Mesenchymal stem cell (in vitro differentiated cells and primary cell): ENCODE measurements around the gene NID1.

Experiments
- DNase-seq: peaks from one replicate; pipeline ENCODE4 v3.0.0-alpha.2; 2013
- H2AFZ ChIP-seq: one replicate; pipeline ENCODE4 v1.6.1; 2013; ENCODE audit warnings: low read depth, mild to moderate bottlenecking, control low read depth, inconsistent platforms, low read length, moderate library complexity
- H2AK5ac ChIP-seq: 2 replicates; pipeline ENCODE4 v1.6.1; 2013; ENCODE audit warnings: low read length, moderate library complexity, mild to moderate bottlenecking, inconsistent platforms; ENCODE audit not compliant: severe bottlenecking
- H2BK120ac ChIP-seq: one replicate; pipeline ENCODE4 v1.6.1; 2013; ENCODE audit warnings: low read depth, mild to moderate bottlenecking, inconsistent platforms, low read length, moderate library complexity
- H2BK12ac ChIP-seq, 2 experiments: one replicate each; pipeline ENCODE4 v1.6.1; 2013; ENCODE audit warnings: inconsistent platforms in 2 of 2, low read length in 2 of 2, mild to moderate bottlenecking in 2 of 2, moderate library complexity in 2 of 2, control low read depth in 1 of 2
- H2BK15ac ChIP-seq: one replicate; pipeline ENCODE4 v1.6.1; 2013; ENCODE audit warnings: mild to moderate bottlenecking, low read depth, inconsistent platforms; ENCODE audit not compliant: poor library complexity, severe bottlenecking
- H2BK5ac ChIP-seq: 2 replicates; pipeline ENCODE4 v1.6.1; 2013; ENCODE audit warnings: low read depth, mild to moderate bottlenecking, low read length, control low read depth, inconsistent platforms; ENCODE audit not compliant: poor library complexity, severe bottlenecking
- H3K14ac ChIP-seq, 2 experiments: one replicate each; pipeline ENCODE4 v1.6.1; 2013; ENCODE audit warnings: inconsistent platforms in 2 of 2, low read length in 2 of 2, control low read depth in 1 of 2, mild to moderate bottlenecking in 1 of 2, moderate library complexity in 1 of 2
- H3K18ac ChIP-seq, 2 experiments: one replicate each; pipeline ENCODE4 v1.6.1; 2013; ENCODE audit warnings: inconsistent platforms in 2 of 2, low read length in 2 of 2, control low read depth in 1 of 2, low read depth in 1 of 2, mild to moderate bottlenecking in 1 of 2
- H3K23ac ChIP-seq, 2 experiments: one replicate each; pipeline ENCODE4 v1.6.1; 2013; ENCODE audit warnings: inconsistent platforms in 2 of 2, low read length in 2 of 2, mild to moderate bottlenecking in 2 of 2, moderate library complexity in 2 of 2, control low read depth in 1 of 2
- H3K27ac ChIP-seq: 2 replicates; pipeline ENCODE4 v1.5.1; 2013; ENCODE audit warnings: mild to moderate bottlenecking, moderate library complexity, low read length, control low read depth, inconsistent platforms; ENCODE audit not compliant: poor library complexity, severe bottlenecking
- H3K27me3 ChIP-seq, 2 experiments: 2 replicates each; pipeline versions ENCODE4 v1.6.1 to v1.7.0; 2013; ENCODE audit warnings: low read length in 2 of 2, mild to moderate bottlenecking in 2 of 2, moderate library complexity in 2 of 2, control low read depth in 1 of 2, inconsistent platforms in 1 of 2; ENCODE audit not compliant: control insufficient read depth in 1 of 2, insufficient read depth in 1 of 2
- H3K36me3 ChIP-seq, 2 experiments: 2 replicates each; pipeline versions ENCODE4 v1.6.1 to v1.7.0; 2013; ENCODE audit warnings: low read length in 2 of 2, control low read depth in 1 of 2, inconsistent platforms in 1 of 2, low read depth in 1 of 2, mild to moderate bottlenecking in 1 of 2; ENCODE audit not compliant: insufficient read depth in 2 of 2, control insufficient read depth in 1 of 2
- H3K4ac ChIP-seq, 2 experiments: one replicate each; pipeline ENCODE4 v1.6.1; 2013; ENCODE audit warnings: inconsistent platforms in 2 of 2, low read length in 2 of 2, mild to moderate bottlenecking in 2 of 2, moderate library complexity in 2 of 2, control low read depth in 1 of 2, low read depth in 1 of 2
- H3K4me1 ChIP-seq: 2 replicates; pipeline ENCODE4 v1.6.1; 2013; ENCODE audit warnings: low read depth, low read length, control low read depth; ENCODE audit not compliant: control insufficient read depth, insufficient read depth
- H3K4me2 ChIP-seq: 2 replicates; pipeline ENCODE4 v1.6.1; 2013; ENCODE audit warnings: low read length, mild to moderate bottlenecking, inconsistent platforms; ENCODE audit not compliant: poor library complexity, severe bottlenecking
- H3K4me3 ChIP-seq, 2 experiments: 2 replicates each; pipeline versions ENCODE4 v1.5.1 to v1.7.0; 2013; ENCODE audit warnings: low read length in 2 of 2, mild to moderate bottlenecking in 2 of 2, control low read depth in 1 of 2, low read depth in 1 of 2; ENCODE audit not compliant: insufficient read depth in 1 of 2
- H3K79me1 ChIP-seq: replicated peaks from 2 replicates; pipeline ENCODE4 v1.6.1; 2013; ENCODE audit warnings: mild to moderate bottlenecking, control low read depth, low read length, inconsistent platforms; ENCODE audit not compliant: poor library complexity, severe bottlenecking
- H3K9ac ChIP-seq: 2 replicates; pipeline ENCODE4 v1.7.0; 2013; ENCODE audit warnings: mild to moderate bottlenecking, low read length, moderate library complexity
- H3K9me3 ChIP-seq: 2 replicates; pipeline ENCODE4 v1.7.0; 2013; ENCODE audit warnings: mild to moderate bottlenecking, low read length; ENCODE audit not compliant: control insufficient read depth
- H4K8ac ChIP-seq: one replicate; pipeline ENCODE4 v1.6.1; 2013; ENCODE audit warnings: inconsistent platforms, mild to moderate bottlenecking, low read length, moderate library complexity
- H4K91ac ChIP-seq: one replicate; pipeline ENCODE4 v1.6.1; 2013; ENCODE audit warnings: mild to moderate bottlenecking, low read length, inconsistent platforms
- WGBS: methylation state at CpG from one replicate; pipeline ENCODE4 v1.1.7; 2013; ENCODE audit warnings: mixed read lengths; 5-methylcytosine and 5-hydroxymethylcytosine counted together

Gene NID1

DNA sequence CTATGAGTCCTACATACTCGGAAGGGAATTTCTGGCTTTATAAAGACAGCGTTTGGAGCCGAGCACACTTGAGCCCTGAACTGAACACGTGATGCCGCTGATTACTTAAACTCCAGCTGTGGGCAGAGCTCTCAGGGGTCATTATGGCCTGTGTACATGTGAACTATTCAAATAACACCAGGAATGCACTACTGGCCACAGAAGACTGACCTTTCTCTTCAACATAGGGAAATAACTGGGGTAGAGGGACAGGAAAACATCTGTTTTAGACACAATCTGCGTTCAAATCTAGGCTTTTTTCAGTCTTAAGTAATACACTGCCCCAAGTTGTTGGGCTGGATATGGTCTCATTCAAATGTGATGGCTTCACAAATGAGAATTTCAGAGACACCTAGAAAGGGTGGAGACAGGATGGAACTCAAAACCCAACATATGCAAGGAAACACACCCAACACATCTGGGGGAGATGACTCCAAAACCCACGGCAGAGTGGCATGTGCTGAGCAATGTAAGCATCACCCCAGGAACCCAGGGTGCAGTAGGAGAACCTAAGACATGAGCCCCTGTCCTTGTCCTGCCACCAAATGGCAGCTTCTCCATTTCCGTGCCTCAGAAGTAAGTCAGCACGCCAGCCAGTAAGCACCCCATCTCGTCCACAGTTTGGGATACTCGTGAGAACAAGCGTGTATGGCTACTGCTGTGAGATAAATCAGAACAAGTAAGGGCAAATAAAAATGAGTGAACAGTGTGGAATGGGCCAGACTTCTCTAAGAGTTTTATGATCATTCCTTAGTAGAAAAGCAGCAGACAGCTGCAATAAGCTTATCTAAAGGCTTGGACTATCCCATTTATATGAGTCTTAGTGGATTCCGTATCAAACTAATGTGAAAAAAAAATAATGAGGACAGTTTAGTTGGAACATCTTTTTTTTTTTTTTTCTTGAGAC is 24.9 kb downstream of the NID1 start:
- H2AK5ac ChIP-seq: no peak overlapping the region
- DNase-seq: peak; percentile 91
- peaks cover 0 to 53% of the 10 kb centered on the region in 2 experiments for H3K36me3 ChIP-seq
- H2BK12ac ChIP-seq: peak overlapping the region; percentile 50 to 83
- peaks cover 3% of the 10 kb centered on the region for H3K4me1 ChIP-seq
- no peaks in the 10 kb centered on the region for H3K9me3 ChIP-seq
- 71% methylated on average over 11 of the region's 13 CpGs for WGBS
- H3K4ac ChIP-seq: no peak overlapping the region
- H3K14ac ChIP-seq: no peak overlapping the region
- no peak overlapping the region for H3K27ac ChIP-seq
- peak overlapping the region; percentile 67 for H4K91ac ChIP-seq
- peak overlapping the region in 1 of 2 experiments; percentile 29 for H3K4me3 ChIP-seq
- peak overlapping the region; percentile 67 to 84 for H3K18ac ChIP-seq
- H3K79me1 ChIP-seq: no peaks in the 10 kb centered on the region
- no peak overlapping the region for H2AFZ ChIP-seq
- no peak overlapping the region for H3K23ac ChIP-seq
- no peak overlapping the region for H3K4me2 ChIP-seq
- no peak overlapping the region for H2BK15ac ChIP-seq
- H2BK120ac ChIP-seq: peak overlapping the region; percentile 37
- H3K9ac ChIP-seq: peak overlapping the region; percentile 59
- no peak overlapping the region for H4K8ac ChIP-seq
- H3K27me3 ChIP-seq: no peaks in the 10 kb centered on the region
- no peak overlapping the region for H2BK5ac ChIP-seq

DNA sequence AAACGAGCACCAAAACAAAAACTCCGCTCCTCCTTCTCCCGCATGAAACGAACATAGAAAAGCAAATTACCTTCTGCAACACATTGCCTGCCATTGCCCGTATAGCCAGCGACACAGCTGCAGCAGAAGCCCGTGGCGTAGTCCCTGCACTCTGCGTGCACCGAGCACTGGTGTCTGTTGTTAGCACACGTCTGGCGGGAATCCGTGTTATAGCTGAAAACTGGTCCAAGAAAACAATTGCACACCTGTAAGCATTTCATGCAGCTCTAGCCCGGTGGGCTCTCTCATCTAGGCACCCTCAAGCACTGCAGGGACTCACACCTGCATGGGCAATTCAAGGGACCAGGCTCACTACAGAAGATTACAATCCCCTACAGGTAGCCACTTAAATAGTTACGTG is 26.9 kb downstream of the NID1 start:
- Histone ChIP-seq H2AFZ (no peak overlapping the region), H4K8ac (no peak overlapping the region), H3K4me1 (peaks cover 3% of the 10 kb centered on the region), H2BK5ac (no peak overlapping the region), H3K27ac (no peak overlapping the region), H3K36me3 (peaks cover 0 to 45% of the 10 kb centered on the region in 2 experiments), H3K4me2 (no peak overlapping the region), H3K4ac (no peak overlapping the region), H2BK12ac (no peak overlapping the region), H4K91ac (no peak overlapping the region), H3K4me3 (no peak overlapping the region), H3K18ac (no peak overlapping the region), H3K14ac (no peak overlapping the region), H3K23ac (no peak overlapping the region), H2AK5ac (no peak overlapping the region), H3K27me3 (no peaks in the 10 kb centered on the region), H2BK15ac (no peak overlapping the region), H3K79me1 (no peaks in the 10 kb centered on the region), H2BK120ac (no peak overlapping the region), H3K9ac (no peak overlapping the region), H3K9me3 (no peaks in the 10 kb centered on the region)
- WGBS: 97% methylated on average over 15 of the region's 15 CpGs
- DNase-seq: no peak

DNA sequence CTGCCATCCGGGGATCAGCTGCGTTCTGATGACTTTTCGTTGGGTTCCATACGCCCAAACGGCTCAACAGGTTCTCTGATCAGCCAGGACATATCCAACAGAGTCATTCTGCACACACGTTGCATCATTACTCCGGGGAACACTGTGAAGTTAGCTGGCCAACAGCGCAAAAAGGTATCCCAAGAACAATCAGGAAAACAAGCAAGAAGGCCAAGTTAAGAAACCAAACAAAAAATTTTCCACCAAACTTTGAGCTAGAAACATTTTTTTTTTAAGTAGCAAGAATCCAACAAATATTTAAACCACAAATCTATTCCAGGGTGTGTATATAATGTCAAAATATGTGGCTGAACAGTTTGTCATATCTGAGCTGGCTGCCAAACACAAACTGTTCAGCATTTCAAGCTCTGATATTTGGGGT is 29.2 kb downstream of the NID1 start:
- H3K18ac ChIP-seq: no peak overlapping the region
- 86% methylated on average over 8 of the region's 8 CpGs for WGBS
- H3K79me1 ChIP-seq: no peaks in the 10 kb centered on the region
- H3K23ac ChIP-seq: no peak overlapping the region
- no peak overlapping the region for H4K8ac ChIP-seq
- no peaks in the 10 kb centered on the region for H3K27me3 ChIP-seq
- H4K91ac ChIP-seq: no peak overlapping the region
- DNase-seq: no peak
- H2BK15ac ChIP-seq: no peak overlapping the region
- H3K9me3 ChIP-seq: no peaks in the 10 kb centered on the region
- H2AFZ ChIP-seq: no peak overlapping the region
- no peak overlapping the region for H2BK12ac ChIP-seq
- peaks cover 3% of the 10 kb centered on the region for H3K4me1 ChIP-seq
- H2AK5ac ChIP-seq: no peak overlapping the region
- no peak overlapping the region for H2BK120ac ChIP-seq
- H3K4ac ChIP-seq: no peak overlapping the region
- no peak overlapping the region for H3K27ac ChIP-seq
- H3K14ac ChIP-seq: no peak overlapping the region
- no peak overlapping the region for H2BK5ac ChIP-seq
- no peak overlapping the region for H3K4me2 ChIP-seq
- H3K4me3 ChIP-seq: no peak overlapping the region
- H3K9ac ChIP-seq: peak overlapping the region; percentile 60
- H3K36me3 ChIP-seq: peaks cover 0 to 46% of the 10 kb centered on the region in 2 experiments

DNA sequence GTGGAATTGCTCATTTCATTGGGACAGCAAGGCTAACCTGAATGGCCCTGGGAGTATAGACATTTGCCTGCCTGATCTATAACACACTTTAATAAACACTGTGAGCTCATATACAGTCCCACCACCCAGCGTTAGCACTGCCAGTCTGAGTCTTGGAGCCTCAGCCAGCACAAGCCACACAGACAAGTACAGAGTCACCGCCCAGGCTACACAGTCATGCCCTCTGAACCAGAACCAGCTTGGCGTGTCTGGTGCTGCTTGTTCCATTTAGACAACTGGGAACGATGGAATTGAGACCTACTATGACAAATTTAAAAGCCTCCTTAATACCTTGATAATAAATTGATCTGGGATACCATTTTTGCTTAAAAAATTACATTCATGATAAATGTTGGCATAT is 31.6 kb downstream of the NID1 start:
- H3K9ac ChIP-seq: no peak overlapping the region
- H4K91ac ChIP-seq: no peak overlapping the region
- H2BK15ac ChIP-seq: no peak overlapping the region
- H4K8ac ChIP-seq: no peak overlapping the region
- peaks cover 8 to 69% of the 10 kb centered on the region in 2 experiments for H3K36me3 ChIP-seq
- no peak overlapping the region for H2BK5ac ChIP-seq
- 98% methylated on average over 3 of the region's 4 CpGs for WGBS
- no peak overlapping the region for H3K4me3 ChIP-seq
- no peak overlapping the region for H3K4ac ChIP-seq
- H3K9me3 ChIP-seq: no peaks in the 10 kb centered on the region
- no peak overlapping the region for H2BK120ac ChIP-seq
- peak overlapping the region in 1 of 2 experiments; percentile 41 for H3K14ac ChIP-seq
- H2AFZ ChIP-seq: no peak overlapping the region
- H3K23ac ChIP-seq: no peak overlapping the region
- DNase-seq: no peak
- H3K18ac ChIP-seq: peak overlapping the region in 1 of 2 experiments; percentile 34
- no peak overlapping the region for H3K4me2 ChIP-seq
- peaks cover 2% of the 10 kb centered on the region for H3K4me1 ChIP-seq
- no peak overlapping the region for H3K27ac ChIP-seq
- no peaks in the 10 kb centered on the region for H3K79me1 ChIP-seq
- H2AK5ac ChIP-seq: no peak overlapping the region
- H2BK12ac ChIP-seq: peak overlapping the region in 1 of 2 experiments; percentile 92
- H3K27me3 ChIP-seq: no peaks in the 10 kb centered on the region
